ENCODE measurements around the gene TBC1D16. TPM values are rescaled to one million over a fixed set of nuclear protein-coding genes. Genes with fewer than 3 reads are reported as not detected.

Gene TBC1D16
- total RNA-seq, 1 donor: 68.8 TPM

GRCh38 chr17:79977161-79977631 lies 58.5 kb downstream of the TBC1D16 start:
- Histone ChIP-seq H3K27ac (ENCODE audit: low read depth, low read length) (no peak overlapping the region), H3K79me2 (ENCODE audit: insufficient read depth, low read length) (no peaks in the 10 kb centered on the region), H3K4me3 (ENCODE audit: insufficient read depth, low read length) (no peak overlapping the region), H3K4me1 (ENCODE audit: insufficient read depth, low read length) (no peaks in the 10 kb centered on the region), H3K4me2 (ENCODE audit: insufficient read depth, low read length) (no peak overlapping the region), H3K27me3 (ENCODE audit: insufficient read depth, low read length) (no peaks in the 10 kb centered on the region), H3K9me3 (ENCODE audit: low read depth, low read length) (no peaks in the 10 kb centered on the region), H4K20me1 (ENCODE audit: insufficient read depth, low read length) (peaks cover 40% of the 10 kb centered on the region), H3K36me3 (ENCODE audit: insufficient read depth, low read length) (no peaks in the 10 kb centered on the region), H2AFZ (ENCODE audit: low read length) (no peak overlapping the region)
- no peak for DNase-seq (ENCODE audit: insufficient read length, low spot score, missing footprints)
- TF ChIP-seq, protein P1, sequence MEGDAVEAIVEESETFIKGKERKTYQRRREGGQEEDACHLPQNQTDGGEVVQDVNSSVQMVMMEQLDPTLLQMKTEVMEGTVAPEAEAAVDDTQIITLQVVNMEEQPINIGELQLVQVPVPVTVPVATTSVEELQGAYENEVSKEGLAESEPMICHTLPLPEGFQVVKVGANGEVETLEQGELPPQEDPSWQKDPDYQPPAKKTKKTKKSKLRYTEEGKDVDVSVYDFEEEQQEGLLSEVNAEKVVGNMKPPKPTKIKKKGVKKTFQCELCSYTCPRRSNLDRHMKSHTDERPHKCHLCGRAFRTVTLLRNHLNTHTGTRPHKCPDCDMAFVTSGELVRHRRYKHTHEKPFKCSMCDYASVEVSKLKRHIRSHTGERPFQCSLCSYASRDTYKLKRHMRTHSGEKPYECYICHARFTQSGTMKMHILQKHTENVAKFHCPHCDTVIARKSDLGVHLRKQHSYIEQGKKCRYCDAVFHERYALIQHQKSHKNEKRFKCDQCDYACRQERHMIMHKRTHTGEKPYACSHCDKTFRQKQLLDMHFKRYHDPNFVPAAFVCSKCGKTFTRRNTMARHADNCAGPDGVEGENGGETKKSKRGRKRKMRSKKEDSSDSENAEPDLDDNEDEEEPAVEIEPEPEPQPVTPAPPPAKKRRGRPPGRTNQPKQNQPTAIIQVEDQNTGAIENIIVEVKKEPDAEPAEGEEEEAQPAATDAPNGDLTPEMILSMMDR (IDR thresholded peaks at IDR 0.05; ENCODE audit: extremely low read depth, low read depth, low read length): no peak

GRCh38 chr17:79976451-79976850 lies 59.2 kb downstream of the TBC1D16 start:
- no peak for DNase-seq (ENCODE audit: insufficient read length, low spot score, missing footprints)
- no peaks in the 10 kb centered on the region for H3K4me1 ChIP-seq (ENCODE audit: insufficient read depth, low read length)
- H3K9me3 ChIP-seq (ENCODE audit: low read depth, low read length): no peaks in the 10 kb centered on the region
- H3K27ac ChIP-seq (ENCODE audit: low read depth, low read length): no peak overlapping the region
- TF ChIP-seq, protein P1 (IDR thresholded peaks at IDR 0.05; ENCODE audit: extremely low read depth, low read depth, low read length): no peak
- no peak overlapping the region for H3K4me2 ChIP-seq (ENCODE audit: insufficient read depth, low read length)
- H4K20me1 ChIP-seq (ENCODE audit: insufficient read depth, low read length): peaks cover 37% of the 10 kb centered on the region
- H3K36me3 ChIP-seq (ENCODE audit: insufficient read depth, low read length): no peaks in the 10 kb centered on the region
- H3K27me3 ChIP-seq (ENCODE audit: insufficient read depth, low read length): no peaks in the 10 kb centered on the region
- H3K79me2 ChIP-seq (ENCODE audit: insufficient read depth, low read length): no peaks in the 10 kb centered on the region
- no peak overlapping the region for H3K4me3 ChIP-seq (ENCODE audit: insufficient read depth, low read length)
- no peak overlapping the region for H2AFZ ChIP-seq (ENCODE audit: low read length)

- peaks cover 32% of the 10 kb centered on the region for H4K20me1 ChIP-seq (ENCODE audit: insufficient read depth, low read length)
- H3K27me3 ChIP-seq (ENCODE audit: insufficient read depth, low read length): no peaks in the 10 kb centered on the region
- TF ChIP-seq, protein P1 (IDR thresholded peaks at IDR 0.05; ENCODE audit: extremely low read depth, low read depth, low read length): no peak
- H3K36me3 ChIP-seq (ENCODE audit: insufficient read depth, low read length): no peaks in the 10 kb centered on the region
- H3K4me1 ChIP-seq (ENCODE audit: insufficient read depth, low read length): no peaks in the 10 kb centered on the region
- H2AFZ ChIP-seq (ENCODE audit: low read length): no peak overlapping the region
- DNase-seq (ENCODE audit: insufficient read length, low spot score, missing footprints): no peak
- H3K4me3 ChIP-seq (ENCODE audit: insufficient read depth, low read length): no peak overlapping the region
- no peak overlapping the region for H3K27ac ChIP-seq (ENCODE audit: low read depth, low read length)
- no peak overlapping the region for H3K4me2 ChIP-seq (ENCODE audit: insufficient read depth, low read length)
- H3K79me2 ChIP-seq (ENCODE audit: insufficient read depth, low read length): no peaks in the 10 kb centered on the region
- no peaks in the 10 kb centered on the region for H3K9me3 ChIP-seq (ENCODE audit: low read depth, low read length)
These were observed 60.1 kb downstream of the TBC1D16 start for GRCh38 chr17:79975498-79976134.

- no peak overlapping the region for H3K27ac ChIP-seq (ENCODE audit: low read depth, low read length)
- no peak overlapping the region for H3K4me2 ChIP-seq (ENCODE audit: insufficient read depth, low read length)
- H3K4me3 ChIP-seq (ENCODE audit: insufficient read depth, low read length): no peak overlapping the region
- H3K36me3 ChIP-seq (ENCODE audit: insufficient read depth, low read length): peaks cover 2% of the 10 kb centered on the region
- no peak overlapping the region for H2AFZ ChIP-seq (ENCODE audit: low read length)
- no peaks in the 10 kb centered on the region for H3K79me2 ChIP-seq (ENCODE audit: insufficient read depth, low read length)
- H4K20me1 ChIP-seq (ENCODE audit: insufficient read depth, low read length): peaks cover 32% of the 10 kb centered on the region
- no peak for DNase-seq (ENCODE audit: insufficient read length, low spot score, missing footprints)
- TF ChIP-seq, protein P1 (IDR thresholded peaks at IDR 0.05; ENCODE audit: extremely low read depth, low read depth, low read length): peak; percentile 15
- H3K27me3 ChIP-seq (ENCODE audit: insufficient read depth, low read length): no peaks in the 10 kb centered on the region
- no peaks in the 10 kb centered on the region for H3K9me3 ChIP-seq (ENCODE audit: low read depth, low read length)
- no peaks in the 10 kb centered on the region for H3K4me1 ChIP-seq (ENCODE audit: insufficient read depth, low read length)
These were observed 60.8 kb downstream of the TBC1D16 start for GRCh38 chr17:79974566-79975497.
